DOHH2 (cell line): Measurements from ENCODE around the gene FXYD3.

Source experiments
- EZH2phosphoT487 ChIP-seq: fragments of 200-600 bp; sonication (generic); IDR thresholded peaks from 2 replicates; pipeline ENCODE4 v1.6.1; 2017; ENCODE audit warnings: borderline replicate concordance, mild to moderate bottlenecking, antibody characterized with exemption, low read length, moderate library complexity, mixed read lengths
- TF ChIP-seq, protein P1 (sequence below): fragments of 200-600 bp; sonication (generic); IDR thresholded peaks from one replicate; pipeline ENCODE4 v1.5.1; 2014; ENCODE audit warnings: antibody characterized with exemption, mild to moderate bottlenecking, low read depth, low read length; ENCODE audit not compliant: poor library complexity, severe bottlenecking

DNA sequence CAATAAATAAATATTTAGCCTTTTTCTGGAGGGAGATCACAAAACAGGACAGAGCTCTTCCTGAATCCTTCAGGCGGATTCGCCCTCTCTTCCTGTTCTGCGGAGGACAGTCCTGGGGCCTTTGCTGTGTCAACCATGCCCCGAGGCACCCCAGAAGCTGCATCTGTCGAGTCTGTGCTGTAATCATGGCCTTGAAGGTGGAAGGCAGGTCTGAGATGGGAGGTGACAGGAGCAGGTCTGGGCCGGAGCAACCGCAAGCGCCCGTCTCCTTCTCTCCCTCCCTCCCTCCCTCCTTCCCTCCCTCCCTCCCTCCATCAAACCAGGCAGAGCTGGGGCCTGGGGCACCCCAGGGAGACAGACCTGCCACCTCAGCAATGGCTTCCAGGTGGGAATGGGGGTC, 4.6 kb upstream of the FXYD3 start:
- TF ChIP-seq, protein P1, sequence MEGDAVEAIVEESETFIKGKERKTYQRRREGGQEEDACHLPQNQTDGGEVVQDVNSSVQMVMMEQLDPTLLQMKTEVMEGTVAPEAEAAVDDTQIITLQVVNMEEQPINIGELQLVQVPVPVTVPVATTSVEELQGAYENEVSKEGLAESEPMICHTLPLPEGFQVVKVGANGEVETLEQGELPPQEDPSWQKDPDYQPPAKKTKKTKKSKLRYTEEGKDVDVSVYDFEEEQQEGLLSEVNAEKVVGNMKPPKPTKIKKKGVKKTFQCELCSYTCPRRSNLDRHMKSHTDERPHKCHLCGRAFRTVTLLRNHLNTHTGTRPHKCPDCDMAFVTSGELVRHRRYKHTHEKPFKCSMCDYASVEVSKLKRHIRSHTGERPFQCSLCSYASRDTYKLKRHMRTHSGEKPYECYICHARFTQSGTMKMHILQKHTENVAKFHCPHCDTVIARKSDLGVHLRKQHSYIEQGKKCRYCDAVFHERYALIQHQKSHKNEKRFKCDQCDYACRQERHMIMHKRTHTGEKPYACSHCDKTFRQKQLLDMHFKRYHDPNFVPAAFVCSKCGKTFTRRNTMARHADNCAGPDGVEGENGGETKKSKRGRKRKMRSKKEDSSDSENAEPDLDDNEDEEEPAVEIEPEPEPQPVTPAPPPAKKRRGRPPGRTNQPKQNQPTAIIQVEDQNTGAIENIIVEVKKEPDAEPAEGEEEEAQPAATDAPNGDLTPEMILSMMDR = no peak
- TF ChIP-seq EZH2phosphoT487 = no peak
